DMS53 (cell line): ENCODE results near the gene SNX2.
"Not testable (repeated sequence)": the region's sequence is repeated elsewhere in the genome, so short reads cannot be mapped to it uniquely, and the experiment has no call there.

Experiments used
- DNase-seq: peaks from one replicate; lab custom pipeline; 2025; lab: John Stamatoyannopoulos, UW

The SNX2 gene

DNA sequence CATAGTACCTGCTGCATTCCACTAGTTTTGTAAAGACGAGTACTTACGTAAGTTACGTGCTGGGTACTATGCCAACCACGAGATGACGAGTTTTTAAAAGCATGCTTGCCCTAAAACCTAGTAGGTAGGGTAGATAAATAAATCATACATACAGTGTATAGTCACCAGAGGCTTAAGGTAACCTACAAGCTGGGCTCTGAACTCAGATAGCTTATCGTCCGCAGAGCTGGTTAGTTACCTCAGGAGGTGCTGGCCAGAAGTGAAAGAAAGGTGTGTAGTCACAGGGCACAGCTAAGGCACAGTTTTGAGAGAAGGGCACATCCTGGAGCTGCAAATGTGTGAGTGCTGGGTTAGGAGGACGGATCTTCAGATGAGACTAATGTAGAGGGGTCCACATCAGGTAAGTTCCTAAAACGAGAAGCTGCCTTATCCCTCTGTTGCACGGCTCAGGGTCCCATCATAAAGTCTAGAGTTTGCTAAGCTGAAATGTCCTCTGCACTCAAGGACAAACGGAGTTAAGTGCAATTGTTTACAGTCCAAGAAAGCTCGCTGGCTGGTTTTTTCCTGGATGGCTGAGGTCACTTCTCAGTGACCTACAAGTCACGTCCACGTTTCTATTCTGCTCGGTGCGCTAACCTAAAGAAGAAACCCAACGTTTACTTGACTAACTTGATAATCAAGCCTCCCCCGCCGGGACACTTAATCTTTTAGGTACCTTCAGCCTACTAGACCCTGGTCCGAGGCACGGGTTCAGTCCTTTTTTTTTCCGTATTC is 69.4 kb downstream of the SNX2 start:
- peak; percentile 59 for DNase-seq

DNA sequence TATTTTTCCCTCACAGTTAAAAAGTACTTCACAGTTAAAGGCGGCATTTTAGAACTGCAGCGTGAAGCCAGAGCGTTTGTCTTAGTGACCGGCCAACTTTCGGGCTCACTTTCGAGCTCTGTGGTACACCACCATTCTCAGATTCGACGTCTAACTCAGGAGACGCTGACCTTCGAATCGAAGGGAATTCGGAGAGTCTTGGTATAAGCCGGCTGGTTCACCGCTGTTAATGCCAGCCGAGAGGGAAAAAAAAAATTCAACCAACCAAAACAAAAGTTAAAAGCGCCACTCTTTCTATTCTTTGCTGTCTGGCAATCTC is 70.0 kb downstream of the SNX2 start:
- no peak for DNase-seq

DNA sequence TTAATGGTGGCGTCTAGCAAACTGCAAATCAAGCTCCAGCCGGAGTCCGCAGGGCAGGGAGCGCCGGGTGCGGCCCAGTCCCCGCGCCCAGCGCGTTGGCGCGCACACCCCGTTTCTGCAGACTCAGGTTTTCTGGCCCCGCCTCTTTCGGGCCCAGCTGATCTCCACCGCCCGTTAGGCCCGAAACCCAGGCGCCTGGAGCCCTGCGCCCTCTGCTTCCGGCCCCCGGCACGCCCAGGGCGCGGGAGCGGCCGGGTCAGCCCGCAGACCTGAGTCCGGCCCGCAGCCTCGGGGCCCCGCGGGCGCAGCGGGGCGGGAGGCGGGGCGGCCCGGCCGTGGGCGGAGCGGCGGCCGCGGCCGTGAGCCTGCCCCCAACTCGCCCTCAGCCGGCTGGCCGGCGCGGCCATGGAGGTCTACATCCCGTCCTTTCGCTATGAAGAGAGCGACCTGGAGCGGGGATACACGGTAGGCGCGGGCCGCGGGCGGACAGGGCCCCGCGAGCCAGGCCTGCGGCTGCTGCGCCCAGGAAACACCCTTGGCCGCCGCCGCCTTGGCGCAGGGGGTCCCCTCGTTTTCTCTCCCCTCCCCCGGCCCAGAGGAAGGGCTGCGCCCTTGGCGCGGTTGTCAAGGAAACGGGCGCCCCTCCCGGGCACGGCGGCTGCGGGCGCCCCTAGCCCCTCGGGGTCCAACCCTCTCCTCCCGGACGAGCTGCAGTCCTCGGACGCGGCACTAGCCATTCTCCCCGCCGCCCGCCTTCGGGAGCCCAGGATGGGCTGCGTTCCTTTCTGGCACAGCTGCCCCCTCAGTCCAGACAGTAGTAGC is 70.6 kb downstream of the SNX2 start, which contains the start of gene SNX24:
TSS of gene SNX24 (plus strand) at position 385 of the 822 bp plus-strand sequence. CDS start at position 406, 21 bp downstream.
- DNase-seq = peak; percentile 95

GRCh38 chr5:122846051-122846550 is 71.2 kb downstream of the SNX2 start:
- DNase-seq = peak; percentile 47

GRCh38 chr5:122847687-122848081 is 72.8 kb downstream of the SNX2 start:
- no peak for DNase-seq

- DNase-seq = no peak
These were observed 74.9 kb downstream of the SNX2 start for GRCh38 chr5:122849771-122850170.

DNA sequence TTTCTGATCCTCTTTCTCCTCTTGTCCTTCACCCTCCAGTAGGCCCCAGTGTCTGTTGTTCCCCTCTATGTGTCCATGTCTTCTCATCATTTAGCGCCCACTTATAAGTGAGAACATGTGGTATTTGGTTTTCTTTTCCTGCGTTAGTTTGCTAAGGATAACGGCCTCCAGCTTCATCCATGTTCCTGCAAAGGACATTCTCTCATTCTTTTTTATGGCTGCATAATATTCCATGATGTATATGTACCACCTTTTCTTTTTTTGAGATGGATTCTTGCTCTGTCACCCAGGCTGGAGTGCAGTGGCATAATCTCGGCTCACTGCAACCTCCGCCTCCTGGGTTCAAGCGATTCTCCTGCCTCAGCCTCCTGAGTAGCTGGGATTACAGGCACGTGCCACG is 82.7 kb downstream of the SNX2 start:
- not testable (repeated sequence) for DNase-seq

- DNase-seq = no peak
These were observed 83.6 kb downstream of the SNX2 start for GRCh38 chr5:122858451-122858850.

DNA sequence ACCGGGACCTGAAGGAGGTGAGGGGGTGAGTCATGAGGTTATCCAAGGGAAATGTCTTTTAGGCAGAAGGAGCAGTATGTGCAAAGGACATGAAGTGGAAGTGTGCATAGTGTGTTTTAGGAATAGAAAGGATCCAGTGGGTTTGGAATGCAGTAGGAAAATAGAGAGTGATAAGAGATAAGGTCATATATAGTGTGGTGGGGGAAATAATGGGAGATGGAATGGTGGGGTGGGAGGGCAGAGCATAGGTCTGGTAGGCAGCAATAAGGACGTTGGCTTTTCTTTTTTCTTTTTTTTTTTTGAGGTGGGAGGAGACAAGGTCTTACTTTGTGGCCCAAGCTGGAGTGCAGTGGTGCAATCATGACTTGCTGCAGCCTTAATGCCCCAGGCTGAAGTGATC is 88.4 kb downstream of the SNX2 start:
- no peak for DNase-seq

- no peak for DNase-seq
These were observed 88.8 kb downstream of the SNX2 start for GRCh38 chr5:122863721-122864120.

DNA sequence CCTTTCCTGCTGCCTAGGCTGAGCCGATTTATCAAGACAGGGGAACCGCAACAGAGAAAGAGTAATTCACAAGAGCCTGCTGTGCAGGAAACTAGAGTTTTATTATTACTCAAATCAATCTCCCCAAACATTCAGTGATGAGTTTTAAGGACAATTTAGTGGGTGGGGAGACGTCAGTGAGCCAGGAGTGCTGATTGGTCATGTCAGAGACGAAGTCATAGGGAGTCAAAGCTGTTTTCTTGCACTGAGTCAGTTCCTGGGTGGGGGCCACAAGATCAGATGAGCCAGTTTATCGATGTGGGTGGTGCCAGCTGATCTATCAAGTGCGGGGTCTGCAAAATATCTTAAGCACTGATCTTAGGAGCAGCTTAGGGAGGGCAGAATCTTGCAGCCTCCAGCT is 89.5 kb downstream of the SNX2 start:
- DNase-seq = no peak

DNA sequence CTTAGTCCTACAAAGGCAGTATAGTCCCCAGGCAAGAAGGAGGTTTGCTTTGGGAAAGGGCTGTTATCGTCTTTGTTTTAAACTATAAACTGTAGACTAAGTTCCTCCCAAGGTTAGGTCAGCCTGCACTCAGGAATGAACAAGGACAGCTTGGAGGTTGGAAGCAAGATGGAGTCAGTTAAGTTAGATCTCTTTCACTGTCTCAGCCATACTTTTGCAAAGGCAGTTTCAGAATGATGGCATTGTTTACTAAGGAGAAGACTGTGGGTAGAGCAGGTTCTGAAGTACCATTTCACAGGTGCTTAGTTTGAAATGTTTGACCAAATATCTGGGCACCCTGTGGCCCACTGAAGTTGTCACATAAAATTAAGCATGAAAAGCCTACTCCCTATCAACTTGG is 90.0 kb downstream of the SNX2 start:
- no peak for DNase-seq

- no peak for DNase-seq
These were observed 95.5 kb downstream of the SNX2 start for GRCh38 chr5:122870219-122870856.

GRCh38 chr5:122871661-122872060 is 96.8 kb downstream of the SNX2 start:
- DNase-seq = no peak

GRCh38 chr5:122874179-122874875 is 99.4 kb downstream of the SNX2 start:
- no peak for DNase-seq

DNA sequence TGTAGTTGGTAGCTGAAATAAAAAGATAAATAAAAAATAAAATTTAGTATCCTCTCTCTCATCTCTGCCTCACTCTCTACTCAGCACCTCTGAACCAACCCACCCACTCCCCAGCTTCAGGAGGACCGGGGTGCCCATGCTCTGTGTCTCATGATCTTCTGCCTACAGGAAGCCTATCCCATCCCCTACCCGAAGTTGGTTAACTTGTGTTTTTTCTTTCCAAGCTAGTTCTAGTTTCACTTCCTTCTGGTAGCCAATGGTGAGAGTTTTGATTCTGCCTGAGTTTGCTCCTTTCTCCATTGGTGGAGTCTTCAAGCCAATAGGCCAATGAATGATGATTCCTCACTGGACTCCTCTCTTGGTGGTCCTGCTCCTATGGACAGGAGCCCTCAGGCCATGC is 102.6 kb downstream of the SNX2 start:
- no peak for DNase-seq

GRCh38 chr5:122879076-122879475 is 104.2 kb downstream of the SNX2 start:
- no peak for DNase-seq
